Fibroblast of peridontal ligament (primary cell): ENCODE measurements around the gene FDPS.
"Not testable (repeated sequence)": the region's sequence is repeated elsewhere in the genome, so short reads cannot be mapped to it uniquely, and the experiment has no call there.

Source experiments
- DNase-seq: peaks from one replicate; pipeline ENCODE4 v3.0.0-alpha.2; 2010; ENCODE audit errors: extremely low read depth

Gene FDPS

DNA sequence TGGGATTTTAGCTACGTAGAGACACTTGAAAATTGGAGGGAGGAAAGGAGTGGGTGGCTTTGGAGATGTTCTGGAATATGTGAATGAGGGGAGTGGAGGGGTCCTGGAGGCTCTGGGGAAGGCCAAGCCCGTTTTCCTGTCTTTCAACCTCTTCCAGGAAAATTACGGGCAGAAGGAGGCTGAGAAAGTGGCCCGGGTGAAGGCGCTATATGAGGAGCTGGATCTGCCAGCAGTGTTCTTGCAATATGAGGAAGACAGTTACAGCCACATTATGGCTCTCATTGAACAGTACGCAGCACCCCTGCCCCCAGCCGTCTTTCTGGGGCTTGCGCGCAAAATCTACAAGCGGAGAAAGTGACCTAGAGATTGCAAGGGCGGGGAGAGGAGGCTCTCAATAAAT is 11.6 kb downstream of the FDPS start:
- DNase-seq, result no peak

DNA sequence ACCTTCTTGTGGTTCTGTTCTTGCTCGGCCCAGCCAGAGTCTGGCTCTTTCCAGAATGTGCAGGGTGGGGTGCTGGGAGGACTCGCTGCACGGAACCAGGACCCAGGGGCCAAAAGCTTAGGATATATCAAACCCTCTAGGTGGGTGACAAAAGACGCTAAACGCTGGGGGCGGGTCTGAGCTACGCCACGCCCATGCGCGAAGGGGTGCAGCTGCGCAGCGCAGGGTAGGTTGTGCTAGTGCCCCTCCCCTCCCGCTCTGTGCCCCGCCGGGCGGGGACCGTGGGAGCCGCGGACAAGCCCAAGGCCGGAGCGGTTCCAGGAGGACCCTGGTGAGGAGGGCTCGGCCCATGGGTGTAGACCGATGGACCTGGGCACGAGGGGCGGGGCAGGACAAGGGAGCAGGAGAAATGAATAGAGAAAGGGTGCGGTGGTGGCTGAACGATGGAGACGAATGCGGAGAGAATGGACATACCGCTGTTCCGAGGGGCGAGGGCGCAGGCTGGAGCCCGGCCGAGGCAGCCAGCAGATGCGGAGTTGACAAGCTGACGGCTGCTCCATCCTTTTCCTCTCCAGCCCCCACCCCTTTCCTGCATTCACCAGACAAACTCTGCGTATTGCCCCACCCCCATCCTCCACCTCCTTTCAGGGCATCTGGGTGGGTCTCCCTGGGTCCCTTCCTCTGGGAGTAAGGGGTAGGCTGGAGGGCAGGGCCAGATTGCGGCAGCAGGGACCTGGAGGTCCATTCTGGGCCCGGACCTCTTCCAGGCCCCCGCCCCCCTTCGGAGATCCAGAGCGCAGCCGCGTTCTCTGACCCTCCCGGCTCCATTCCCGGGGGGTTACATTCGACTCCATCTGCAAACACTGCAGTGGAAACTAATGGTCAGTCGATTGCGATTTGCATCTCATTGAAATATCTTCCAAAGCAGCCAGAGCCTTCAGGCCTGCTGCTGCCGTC is 12.3 kb downstream of the FDPS start, which contains the start of gene RUSC1:
Gene RUSC1 (plus strand): TSS at position 234 of the 957 bp plus-strand sequence. CDS start 880 bp downstream, outside the sequence.
- peak; percentile 61 for DNase-seq

DNA sequence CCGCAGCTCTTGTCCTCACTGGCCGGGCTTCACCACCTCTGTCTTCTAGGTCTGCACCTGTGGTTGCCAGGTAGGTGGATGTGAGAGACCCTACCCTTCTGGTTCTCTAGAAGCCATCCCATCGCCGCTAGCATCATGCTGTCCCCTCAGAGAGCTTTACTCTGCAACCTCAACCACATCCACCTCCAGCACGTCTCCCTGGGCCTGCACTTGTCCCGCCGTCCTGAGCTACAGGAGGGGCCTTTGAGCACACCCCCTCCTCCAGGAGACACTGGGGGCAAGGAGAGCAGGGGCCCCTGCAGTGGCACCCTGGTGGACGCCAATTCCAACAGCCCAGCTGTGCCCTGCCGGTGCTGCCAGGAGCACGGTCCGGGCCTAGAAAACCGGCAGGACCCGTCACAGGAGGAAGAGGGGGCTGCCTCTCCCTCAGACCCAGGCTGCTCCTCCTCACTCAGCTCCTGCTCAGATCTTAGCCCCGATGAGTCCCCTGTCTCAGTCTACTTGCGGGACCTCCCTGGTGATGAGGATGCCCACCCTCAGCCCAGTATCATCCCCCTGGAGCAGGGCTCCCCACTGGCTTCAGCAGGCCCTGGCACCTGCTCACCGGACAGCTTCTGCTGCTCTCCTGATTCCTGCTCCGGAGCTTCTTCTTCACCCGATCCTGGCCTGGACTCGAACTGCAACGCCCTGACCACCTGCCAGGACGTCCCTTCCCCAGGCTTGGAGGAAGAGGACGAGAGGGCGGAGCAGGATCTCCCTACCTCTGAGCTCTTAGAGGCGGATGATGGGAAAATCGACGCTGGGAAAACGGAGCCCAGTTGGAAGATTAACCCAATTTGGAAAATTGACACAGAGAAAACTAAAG is 13.2 kb downstream of the FDPS start:
- DNase-seq, result no peak

DNA sequence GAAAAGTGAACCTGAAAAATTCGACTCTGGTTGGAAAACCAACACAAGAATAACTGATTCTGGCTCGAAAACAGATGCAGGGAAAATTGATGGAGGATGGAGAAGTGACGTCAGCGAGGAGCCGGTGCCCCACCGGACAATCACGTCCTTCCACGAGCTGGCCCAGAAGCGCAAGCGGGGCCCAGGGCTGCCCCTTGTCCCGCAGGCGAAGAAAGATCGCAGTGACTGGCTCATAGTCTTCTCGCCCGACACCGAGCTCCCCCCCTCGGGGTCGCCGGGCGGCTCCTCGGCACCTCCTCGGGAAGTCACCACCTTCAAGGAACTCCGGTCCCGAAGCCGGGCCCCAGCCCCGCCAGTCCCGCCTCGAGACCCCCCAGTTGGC is 13.9 kb downstream of the FDPS start:
- peak; percentile 45 for DNase-seq

DNA sequence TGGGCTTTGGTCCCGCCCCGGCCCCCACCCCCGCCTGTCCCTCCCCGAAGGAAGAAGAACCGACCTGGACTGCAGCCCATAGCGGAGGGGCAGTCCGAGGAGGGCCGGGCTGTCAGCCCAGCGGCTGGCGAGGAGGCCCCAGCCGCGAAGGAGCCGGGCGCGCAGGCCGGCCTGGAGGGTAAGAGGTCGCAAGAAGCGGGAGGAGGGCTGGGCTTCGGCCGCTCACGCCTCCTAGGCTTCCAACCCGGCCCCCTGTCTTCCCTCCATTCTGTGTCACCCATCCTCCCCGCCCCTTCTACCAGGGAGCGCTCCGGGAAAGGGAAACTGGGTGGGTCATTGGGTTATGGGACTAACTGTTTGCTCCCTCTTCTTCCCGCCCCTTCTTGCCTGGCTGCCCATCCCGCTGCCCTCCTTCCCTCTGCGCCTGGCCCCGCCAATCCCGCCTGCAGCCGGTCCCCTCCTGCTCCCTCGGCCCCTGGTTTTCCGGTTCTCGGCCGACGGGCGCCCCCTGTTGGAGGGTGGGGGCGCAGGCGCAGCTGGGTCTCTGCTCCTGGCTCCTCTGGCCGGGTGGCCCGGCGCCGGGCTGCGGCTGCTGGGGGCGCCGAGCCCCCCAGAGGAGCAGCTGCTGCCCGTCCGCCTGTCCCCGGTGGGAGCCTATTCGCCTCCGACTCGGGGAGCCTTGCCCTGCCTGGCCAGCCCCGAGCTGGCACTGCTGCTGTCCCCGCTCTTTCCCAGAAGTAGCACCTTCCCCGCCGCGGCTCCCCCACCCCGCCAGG is 14.5 kb downstream of the FDPS start:
- DNase-seq, result peak; percentile 95

DNA sequence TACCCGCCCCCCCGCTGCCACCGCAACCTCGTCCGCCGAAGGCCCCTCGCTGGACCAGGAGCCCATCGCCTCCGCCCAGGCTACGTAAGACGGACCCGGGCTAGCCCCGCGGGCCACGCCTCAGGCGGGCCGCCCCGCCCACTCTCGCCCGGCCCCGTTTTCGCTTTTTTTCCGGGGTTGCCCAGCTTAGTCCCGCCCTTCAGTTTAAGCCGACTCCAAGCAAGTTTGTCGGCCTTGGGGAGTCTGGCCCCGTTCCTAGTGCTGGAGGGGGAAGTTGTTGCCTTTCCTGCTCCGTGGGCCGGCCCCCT is 15.0 kb downstream of the FDPS start:
- DNase-seq, result peak; percentile 90

DNA sequence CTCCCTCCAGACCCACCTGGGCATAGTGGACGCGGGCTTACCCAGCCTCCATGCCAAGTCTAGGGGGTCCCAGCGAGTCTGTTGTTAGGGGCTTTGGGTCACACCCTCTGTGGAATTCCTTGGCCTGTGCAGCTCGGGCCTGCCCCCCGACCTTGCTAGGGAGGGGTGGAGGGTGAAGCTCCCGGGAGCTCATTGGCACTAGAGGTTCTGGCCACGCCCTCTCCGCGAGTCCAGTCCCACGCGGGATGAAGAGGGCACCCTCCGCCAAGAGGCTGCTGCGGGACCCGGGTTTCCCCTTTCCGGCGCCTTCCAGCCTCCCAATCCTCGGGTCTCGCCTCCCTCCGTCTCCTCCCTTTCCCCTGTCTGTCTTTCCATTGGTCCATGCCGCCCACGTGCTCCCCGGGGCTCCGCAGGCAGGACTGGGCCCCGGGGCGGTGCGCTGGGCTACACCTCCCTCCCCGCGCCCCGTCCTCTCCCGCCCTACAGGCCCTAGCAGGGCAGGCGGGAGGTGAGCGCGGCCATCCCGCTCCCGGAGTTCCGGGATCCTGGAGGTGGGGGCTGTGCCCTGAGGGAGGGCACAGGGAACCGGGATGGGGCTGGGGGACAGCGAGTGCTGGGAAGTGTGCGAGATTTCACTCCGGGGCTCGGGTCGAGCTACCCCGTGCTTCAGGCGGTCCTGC is 15.5 kb downstream of the FDPS start:
- DNase-seq, result peak; percentile 94

DNA sequence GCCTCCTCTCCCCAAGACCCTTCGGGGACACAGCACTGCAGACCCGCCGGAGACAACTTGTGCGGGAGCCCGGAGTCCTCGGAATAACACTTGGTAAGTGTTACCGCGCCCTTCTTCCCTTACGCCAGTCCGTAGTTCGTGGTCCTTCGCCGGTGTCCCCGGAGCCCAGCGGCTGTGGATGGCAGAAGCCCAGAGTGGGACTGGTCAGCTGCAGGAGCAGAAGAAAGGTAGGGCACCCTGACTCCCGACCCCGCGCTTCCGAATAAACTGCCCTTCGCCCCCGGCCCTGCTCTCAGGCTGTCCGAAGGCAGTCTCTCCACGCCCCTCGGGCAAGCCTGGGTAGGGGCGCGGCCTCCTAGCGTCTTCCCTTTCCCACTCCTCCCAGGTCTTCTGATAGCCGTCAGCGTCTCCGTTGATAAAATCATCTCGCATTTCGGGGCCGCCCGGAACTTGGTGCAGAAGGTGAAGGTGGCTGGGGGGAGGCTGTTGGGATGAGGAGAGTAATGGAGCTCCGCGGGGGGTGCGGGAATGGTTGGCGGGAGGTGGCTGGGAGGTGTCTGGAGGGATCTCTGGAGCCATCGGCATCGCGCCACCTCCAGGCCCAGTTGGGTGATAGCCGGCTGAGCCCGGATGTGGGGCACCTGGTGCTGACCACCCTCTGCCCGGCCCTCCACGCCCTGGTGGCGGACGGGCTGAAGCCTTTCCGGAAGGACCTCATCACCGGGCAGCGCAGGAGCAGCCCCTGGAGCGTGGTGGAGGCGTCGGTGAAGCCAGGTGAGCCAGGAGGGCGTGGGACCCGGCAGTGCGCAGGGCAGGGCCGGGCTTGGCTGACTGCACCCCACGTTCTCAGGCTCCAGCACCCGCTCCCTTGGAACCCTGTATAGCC is 16.3 kb downstream of the FDPS start:
- DNase-seq, result no peak

DNA sequence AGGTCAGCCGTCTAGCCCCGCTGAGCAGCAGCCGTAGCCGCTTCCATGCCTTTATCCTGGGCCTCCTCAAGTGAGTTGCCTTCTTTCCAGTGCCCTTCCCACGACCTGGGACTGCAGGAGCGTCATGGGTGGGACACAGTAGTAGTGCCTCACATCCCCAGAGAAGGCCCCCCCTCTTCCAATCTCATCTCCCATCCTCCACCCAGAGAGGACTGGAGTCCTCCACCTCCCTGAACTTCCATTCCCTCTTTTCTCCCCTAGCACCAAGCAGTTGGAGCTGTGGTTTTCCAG is 16.9 kb downstream of the FDPS start:
- no peak for DNase-seq

DNA sequence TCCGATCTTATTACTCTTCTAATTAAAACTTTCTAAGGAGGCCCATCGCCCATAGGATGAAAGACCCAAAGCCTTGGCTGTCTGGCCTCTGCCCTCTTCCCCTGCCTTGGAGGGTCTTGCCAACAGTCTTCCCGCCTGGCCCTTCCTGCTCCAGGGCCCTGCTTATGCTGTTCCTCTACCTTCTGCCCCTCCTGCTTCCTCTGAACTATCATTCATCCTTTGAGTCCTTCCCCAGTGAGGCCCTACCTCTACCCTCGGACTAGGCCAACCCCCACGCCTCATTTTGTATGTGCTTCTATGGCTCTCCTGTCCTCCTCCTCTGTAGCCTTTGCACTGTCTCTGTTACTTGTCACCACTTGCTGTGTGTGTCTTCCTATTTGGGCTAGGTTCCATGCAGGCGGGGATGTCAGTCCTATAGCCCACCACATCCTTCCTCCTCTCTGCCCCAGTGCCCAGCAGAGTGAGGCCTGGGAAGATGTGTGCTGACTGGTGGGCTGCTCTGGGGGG is 17.4 kb downstream of the FDPS start:
- DNase-seq, result no peak

DNA sequence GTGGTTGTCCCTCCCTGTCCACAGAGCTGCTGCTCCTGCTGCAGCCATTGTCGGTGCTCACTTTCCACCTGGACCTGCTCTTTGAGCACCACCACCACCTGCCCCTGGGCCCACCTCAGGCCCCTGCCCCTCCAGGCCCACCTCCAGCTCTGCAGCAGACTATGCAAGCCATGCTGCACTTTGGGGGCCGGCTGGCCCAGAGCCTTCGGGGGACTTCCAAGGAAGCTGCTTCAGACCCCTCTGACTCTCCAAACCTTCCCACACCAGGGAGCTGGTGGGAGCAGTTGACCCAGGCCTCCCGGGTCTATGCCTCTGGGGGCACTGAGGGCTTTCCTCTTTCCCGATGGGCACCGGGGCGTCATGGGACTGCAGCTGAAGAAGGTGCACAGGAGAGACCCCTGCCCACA is 18.0 kb downstream of the FDPS start:
- DNase-seq, result no peak

DNA sequence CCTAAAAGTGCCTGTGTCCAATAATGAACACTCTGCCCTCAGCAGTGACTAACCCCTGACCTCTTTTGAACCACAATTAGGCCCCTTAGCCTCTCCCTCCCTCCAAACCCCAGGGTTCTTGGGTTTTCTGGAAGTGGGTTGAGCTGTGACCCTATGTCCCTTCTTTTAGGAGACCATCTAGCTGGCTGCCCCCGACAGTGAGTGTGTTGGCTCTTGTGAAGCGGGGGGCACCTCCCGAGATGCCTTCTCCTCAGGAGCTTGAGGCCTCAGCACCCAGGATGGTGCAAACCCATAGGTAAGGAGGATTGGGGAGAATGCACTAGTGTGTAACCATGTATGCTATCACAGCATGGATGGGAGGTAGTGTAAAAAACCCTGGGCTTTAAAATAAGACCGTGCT is 19.3 kb downstream of the FDPS start:
- no peak for DNase-seq

DNA sequence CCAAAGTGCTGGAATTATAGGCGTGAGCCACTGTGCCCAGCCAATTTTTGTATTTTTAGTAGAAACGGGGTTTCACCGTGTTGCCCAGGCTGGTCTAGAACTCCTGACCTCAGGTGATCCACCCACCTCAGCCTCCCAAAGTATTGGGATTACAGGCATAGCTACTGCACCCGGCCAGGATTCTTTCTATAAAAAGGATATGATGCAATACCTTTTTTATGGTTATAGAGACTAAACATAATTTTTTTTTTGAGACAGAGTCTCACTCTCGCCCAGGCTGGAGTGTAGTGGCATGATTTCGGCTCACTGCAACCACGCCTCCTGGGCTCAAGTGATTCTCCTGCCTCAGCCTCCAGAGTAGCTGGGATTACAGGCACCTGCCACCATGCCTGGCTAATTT is 20.2 kb downstream of the FDPS start:
- not testable (repeated sequence) for DNase-seq

DNA sequence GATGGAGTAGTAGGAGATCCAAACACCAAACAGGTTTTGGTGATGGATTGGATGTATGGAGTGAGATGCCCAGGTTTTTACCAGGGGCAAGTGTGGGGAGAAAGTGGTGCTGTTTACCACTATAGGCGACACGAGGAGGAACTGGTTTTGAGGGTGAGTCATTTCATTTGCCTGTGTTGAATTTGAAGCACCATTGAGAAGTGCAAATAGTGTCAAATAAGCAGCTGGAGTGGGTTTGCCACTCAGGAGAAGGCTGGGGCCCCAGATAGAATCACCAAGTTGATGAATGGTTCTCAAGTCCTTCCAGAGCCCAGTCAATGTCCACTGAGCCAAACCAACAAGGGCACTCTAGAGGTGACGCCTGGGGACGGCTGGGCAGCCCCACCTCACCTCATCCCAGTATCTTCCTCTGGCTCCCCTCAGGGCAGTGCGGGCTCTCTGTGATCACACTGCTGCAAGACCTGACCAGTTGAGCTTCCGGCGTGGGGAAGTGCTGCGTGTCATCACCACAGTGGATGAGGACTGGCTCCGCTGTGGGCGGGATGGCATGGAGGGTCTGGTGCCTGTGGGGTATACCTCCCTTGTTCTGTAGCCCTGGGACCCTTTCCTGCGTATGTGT is 21.4 kb downstream of the FDPS start:
- no peak for DNase-seq

DNA sequence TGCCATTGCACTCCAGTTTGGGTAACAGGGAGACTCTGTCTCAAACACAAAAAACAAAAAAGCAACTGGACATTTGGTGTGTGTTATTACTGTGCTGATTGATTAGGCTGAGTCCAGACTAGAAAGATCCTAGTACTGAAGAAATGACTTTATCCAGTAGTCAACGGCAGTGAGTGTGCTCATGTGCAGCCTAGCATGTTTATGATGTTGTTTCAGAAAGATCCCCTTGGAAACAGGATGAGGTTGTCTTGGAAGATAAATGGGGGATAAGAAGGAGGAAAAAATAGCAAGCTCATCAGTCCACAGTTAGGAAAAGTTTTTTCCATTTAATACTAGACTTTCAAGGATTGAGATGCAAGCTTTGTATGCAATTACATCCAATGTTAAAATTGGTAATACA is 26.3 kb downstream of the FDPS start:
- DNase-seq, result no peak

DNA sequence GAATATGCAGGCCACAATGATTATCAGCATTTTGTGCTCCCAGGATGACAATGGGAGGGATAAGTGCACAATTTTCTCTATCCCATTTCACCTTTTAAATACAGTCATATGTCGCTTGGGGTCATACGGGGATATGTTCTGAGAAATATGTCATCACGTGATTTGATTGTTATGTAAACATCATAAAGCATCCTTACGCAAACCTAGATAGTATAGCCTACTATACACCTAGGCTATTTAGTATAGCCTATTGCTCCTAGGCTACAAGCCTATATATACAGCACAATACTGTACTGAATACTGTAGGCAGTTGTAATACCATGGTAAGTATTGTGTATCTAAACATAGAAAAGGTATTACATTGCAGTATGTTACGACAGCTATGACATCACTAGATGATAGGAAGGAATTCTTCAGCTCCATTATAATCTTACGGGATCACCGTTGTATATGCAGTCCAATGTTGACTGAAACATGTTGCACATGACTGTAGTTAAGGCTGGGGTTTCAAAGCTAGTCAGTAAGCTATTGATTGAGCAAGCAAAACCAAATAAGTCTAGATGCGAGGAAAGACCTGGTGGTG is 30.9 kb downstream of the FDPS start:
- DNase-seq, result peak; percentile 45

DNA sequence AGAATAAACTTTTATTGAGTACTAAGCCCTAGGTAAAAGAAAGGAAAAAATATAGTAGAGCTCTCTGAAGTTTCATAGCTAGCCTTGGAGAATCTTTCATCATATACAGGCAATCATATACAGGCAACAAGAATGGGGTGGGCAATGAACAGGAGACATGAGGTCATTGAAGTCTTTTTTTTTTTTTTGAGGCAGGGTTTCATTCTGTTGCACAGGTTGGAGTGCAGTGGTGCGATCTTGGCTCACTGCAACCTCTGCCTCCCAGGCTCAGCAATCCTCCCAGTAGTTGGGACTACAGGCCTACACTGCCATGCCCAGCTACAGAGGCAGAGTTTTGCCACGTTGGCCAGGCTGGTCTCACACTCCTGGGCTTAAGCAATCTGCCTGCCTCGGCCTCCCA is 34.2 kb downstream of the FDPS start:
- DNase-seq, result no peak

DNA sequence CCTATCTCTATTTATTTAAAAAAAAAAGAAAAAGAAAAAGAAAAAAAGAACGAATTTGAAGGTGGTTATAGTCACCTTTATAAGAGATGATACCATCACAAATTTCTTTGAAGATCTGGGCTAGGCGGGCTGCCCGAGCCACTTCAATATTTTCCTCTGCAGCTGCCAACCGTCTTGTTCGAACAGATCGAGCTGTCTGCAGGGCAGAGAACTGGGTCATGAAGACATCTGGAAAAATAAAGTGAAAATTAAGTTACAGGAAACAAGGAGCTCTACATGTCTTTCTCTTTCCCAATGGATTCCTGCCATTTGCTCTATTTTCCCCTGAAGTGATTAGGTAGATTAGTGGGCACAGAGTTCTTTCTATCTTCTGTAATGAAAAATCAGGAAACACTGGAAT is 44.0 kb downstream of the FDPS start:
- DNase-seq, result no peak

DNA sequence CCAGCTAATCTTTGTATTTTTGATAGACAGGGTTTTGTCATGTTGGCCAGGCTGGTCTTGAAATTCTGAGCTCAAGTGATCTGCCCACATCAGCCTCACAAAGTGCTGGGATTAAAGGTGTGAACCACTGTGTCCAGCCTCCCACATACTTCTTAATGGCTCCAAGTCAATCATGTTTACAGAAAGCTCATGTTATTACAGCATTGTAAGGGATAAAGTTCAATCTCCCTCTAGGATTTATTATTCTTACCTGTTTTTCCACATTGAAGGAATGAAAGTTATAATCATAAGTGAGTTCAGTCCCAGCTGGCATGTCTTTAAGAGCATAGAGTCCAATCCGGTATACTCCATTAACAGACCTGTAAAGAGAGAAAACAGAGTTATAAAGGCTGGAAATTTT is 51.4 kb downstream of the FDPS start:
- DNase-seq, result no peak
